Activated naive CD4-positive, alpha-beta T cell (primary cell): Measurements from ENCODE around the gene TMEM18.
A peak's percentile ranks its signal among the peaks of the same experiment; 100 is the strongest.

Experiments used
- DNase-seq, 4 experiments: peaks; one replicate each; lab custom pipeline; 2025; lab: John Stamatoyannopoulos, UW

The TMEM18 gene

DNA sequence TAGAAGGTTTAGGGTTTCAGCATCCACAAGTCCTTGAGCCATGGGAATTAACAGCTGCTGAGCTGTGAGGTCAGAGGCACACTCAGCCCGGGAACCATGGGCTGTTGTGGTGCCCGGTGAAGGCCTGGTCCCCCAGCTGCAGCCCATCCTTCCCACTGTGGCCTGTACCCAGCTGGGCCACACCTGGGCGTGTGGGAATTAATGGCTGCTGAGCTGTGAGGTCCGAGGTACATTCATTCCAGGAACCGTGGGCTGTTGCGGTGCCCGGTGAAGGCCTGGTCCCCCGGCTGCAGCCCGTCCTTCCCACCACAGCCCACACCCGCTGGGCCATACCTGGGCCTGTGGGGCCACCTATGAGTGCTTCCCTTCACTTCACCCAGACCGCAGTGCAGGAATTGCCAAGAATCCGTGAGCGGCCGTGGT lies 25.2 kb downstream of the TMEM18 start:
- no peak for DNase-seq

DNA sequence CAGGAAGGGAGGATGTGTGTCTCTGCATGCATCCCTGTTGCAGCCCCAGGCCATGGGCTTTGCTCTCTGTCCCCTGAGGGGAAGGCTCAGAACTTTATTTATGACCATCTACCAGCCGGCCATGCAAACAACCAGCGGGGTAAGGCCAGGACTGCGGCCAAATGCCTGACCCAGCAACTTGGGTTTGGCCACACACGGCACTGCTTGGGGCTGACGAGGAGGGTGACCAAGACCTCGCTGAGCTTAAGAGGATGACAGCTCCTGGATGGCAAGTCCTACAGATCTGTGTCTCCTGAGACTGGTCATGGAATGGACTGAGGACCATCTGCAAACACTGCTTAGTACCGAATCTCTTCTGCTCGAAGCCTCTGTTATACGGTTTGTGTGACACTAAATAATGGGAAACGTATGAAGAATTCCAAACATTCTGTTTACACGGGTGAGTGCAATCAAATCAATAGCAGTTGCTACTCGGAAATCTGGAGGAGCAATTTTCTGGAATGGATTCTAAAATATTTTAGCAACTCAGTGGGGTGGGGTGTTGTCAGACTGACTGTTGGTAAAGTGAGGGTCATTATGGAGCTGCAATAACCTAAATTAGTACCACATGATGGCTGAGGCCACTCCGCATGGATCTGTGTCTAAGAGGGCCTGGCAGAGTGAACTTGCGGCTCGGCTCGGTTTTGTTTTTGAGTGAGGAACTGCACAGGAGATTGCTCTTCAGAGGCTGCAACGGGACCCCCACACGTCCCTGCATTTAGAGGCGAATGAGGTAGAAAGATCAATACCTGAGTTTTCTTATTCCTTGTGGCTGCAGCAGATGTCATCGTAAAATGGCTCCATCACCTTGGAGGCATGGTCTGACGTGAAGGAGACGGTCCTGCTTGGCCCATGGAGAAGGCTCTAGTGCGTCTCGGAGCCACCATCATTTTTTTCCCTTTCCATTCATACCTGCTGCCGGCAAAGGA lies 26.6 kb downstream of the TMEM18 start:
- no peak for DNase-seq

DNA sequence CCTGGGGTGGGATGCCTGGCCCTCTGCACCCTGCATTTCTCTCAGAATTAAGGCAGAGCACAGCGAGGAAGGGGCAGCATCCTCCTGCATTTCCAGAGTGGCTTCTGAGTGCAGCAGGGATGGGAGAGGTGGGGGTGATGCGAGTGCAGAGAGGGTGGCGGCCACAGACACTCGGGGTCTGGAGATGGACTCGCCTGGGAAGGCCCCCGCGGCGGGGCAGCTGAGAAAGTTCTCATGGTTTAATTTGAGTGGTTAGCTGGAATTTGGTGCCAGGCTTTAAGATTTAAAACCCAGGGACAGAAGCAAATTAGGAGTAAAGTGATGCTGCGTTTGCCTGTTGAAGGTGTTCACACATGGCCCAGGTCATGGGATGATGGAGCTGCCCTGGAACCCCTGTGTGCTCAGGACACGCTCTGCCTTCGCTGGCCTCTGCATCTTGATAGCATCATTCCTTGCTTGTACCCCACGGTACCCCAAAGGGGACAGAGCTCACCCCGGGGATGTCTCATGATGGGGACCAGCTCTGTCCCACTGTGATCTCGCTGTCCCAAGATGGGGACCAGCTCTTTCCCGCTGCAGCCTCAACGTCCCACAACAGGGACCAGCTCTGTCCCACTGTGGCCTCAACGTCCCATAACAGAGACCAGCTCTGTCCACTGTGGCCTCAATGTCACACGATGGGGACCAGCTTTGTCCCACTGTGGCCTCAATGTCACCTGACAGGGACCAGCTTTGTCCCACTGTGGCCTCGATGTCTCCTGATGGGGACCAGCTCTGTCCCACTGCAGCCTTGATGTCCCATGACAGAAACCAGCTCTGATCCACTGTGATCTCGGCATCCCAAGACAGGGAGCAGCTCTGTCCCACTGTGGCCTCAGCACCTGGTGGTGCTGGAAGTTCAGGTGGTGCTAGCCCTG lies 27.5 kb downstream of the TMEM18 start:
- no peak for DNase-seq

DNA sequence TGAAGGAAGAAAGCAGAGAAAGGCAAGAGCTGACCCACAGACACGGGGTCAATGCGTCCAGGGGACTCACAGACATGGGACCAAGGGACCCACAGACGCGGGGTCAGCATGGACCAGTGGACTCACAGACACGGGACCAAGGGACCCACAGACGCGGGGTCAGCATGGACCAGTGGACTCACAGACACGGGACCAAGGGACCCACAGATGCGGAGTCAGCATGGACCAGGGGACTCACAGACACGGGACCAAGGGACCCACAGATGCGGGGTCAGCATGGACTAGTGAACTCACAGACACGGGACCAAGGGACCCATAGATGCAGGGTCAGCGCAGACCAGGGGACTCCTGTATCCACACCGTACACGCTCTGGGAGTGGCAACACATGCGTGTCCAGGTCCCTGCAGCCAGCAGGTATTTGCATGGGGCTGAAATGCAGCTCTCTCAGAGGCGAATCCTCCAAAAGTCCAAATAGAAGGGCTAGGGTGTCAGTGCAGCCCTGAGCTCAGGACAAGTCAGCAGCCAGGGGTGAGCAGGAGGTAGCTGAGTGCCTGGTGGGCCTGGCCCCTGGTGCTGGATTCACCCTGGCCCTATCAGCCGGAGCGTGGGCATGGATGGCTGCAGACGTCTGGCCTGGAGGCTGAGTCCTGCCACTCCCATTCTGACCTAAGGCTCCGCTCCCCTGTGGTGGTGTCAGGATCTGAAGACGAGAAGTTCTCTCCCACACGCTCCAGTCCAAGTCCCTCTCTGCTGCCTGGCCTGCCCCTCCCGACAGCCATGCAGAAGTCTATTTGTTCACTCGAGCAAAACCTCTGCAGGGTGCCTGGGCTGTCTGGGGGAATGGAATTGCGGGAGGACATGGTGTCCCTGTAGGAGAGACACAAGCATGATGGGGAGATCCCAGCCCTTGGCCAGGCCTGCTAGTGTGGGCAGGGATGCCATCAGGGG lies 28.5 kb downstream of the TMEM18 start:
- no peak for DNase-seq

DNA sequence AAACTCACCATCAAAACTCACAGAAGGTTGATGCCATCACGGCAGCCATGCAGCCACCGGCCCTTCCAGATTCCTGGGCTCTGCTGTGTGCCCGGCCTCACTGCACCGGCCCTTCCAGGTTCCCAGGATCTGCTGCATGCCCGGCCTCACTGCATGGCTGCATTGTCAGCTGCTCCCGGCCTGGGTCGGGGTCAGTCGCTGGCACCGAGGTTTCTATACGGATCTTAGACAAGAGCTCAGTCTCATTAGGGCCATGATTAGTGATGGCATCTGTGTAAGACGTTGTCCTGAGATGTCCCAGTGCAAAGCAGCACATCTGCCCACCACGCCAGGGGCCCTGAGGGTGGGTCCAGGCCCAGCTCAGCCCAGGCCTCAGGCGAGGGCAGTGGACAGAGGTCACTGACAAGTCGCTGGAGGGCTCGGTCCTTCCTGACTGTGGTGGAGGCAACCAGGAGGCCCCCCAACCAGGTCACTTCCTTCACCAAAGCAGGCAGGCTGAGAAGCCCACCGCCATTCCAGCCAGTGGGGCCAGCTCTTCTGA lies 29.4 kb downstream of the TMEM18 start:
- DNase-seq = no peak

DNA sequence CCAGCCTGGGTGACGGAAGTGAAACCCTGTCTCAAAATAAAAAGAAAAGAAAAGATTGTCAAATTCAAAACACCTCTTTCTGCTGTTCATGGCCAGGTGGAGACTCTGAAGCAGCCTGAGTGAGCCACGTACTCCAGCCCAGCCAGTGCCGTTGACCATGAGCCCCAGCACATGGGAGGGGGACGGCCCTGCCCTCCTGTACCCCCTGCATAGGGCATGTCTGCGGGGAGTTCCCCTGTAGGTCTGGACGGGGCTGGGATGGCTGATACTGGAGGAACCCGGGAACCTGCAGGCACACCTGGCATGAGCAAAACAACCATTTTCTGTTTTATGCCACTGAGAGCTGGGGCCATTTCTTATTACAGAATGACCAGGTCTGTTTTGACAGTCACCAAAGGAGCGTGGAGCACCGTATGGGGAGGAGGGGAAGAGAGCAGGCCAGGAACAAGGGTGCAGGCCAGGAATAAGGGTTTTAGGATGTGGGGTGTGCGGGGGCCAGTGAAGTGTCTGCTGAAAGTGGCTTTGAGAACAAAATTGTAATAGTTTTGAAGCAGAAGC lies 30.1 kb downstream of the TMEM18 start:
- no peak for DNase-seq

DNA sequence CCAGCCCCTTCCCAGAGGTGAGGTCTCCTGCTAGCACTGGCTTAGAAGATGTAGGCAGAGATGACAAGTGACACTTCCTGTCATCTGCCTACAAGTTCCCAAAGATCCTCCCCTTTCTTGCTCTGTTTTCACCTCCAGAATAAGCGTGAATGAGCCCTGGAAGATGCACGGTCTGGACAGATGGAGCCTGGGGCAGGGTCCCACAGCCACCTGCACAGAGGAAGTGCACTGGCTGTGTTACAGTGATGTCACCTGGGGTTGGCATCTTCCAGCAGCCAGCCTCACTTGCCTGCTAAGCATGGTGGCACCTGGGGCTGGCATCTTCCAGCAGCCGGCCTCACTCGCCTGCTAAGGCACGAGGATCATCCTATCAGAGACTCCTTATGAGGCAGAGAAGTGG lies 32.3 kb downstream of the TMEM18 start:
- DNase-seq = no peak

DNA sequence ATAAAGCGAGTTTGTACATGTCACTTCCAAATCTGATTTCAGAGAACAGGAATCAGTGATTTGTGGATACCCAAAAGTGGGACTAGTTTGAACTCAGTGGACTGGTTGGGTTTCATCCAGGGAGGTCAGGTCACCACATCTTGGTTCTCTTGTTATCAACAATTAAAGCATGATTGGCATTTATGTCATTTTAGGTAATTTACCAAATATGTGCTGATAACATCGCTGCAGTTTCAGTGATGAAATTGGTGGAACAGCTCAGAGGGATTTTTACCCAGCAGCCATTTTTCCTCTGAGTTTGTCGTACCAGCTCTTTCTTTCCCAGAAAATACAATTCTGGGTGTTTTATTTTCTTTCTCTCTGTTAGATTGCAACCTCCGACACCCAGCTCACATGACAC lies 33.4 kb downstream of the TMEM18 start:
- no peak for DNase-seq

DNA sequence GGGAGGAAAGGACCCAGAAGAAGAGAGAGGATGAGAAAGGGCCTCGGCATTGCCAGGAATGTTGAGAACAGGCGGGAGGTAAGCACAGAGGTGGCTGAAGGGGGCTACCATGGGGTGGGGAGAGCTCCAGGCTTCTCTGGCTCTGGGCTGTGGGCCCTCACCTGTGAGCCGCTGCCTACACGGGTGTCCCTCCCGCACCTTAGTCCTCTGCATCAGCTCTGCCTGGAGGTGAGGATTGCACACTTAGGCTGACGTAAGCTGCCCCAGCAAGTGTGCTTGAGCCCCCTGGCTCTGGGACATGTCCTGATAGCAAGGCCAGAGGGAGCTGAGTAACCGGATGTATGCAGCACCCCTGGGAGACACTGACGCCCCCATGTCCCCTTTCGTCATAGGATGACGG lies 33.9 kb downstream of the TMEM18 start:
- no peak for DNase-seq

DNA sequence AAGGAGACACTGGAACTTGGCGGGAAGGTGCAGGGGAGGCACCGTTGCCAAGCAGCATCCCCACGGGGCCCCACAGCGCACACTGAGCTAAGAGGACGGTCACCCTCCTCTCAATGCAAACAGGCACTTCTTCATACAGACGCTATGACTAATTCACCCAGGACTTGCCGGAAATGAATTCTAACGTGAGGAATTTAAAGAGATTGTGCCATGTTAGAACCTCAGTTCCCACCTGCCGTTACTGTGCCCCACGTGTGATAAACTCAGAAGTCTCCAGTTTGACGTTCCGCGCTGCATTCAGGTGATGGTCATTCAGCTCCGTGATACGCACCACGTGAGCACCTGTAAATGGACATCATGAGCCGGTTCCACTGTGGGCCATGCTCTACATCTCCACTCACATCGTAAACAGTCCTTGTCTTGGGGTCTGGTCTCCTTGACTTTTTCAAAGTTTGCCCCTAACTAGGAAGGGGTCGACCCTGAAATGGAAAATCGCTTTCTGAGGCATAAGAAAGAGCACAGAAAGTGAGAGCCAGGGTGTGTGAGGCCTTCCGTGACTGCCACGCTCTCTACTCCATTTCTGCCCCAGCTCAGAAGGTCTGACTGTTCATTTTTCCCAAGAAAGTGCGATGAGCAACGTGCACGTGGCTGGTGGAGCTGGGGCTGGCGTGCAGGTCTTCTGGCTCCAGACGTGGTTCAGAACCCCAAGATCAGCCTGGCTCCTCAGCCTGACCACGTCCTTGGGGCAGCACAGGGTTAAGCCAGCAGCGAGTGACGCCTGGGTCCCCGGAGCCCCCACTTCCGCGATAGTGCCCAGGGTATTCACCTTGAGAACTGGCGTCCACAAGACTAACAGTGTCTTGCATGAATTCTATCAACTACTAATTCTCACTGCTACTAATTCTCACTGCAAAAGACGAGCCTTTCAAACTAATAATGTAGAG lies 35.1 kb downstream of the TMEM18 start:
- DNase-seq = no peak

DNA sequence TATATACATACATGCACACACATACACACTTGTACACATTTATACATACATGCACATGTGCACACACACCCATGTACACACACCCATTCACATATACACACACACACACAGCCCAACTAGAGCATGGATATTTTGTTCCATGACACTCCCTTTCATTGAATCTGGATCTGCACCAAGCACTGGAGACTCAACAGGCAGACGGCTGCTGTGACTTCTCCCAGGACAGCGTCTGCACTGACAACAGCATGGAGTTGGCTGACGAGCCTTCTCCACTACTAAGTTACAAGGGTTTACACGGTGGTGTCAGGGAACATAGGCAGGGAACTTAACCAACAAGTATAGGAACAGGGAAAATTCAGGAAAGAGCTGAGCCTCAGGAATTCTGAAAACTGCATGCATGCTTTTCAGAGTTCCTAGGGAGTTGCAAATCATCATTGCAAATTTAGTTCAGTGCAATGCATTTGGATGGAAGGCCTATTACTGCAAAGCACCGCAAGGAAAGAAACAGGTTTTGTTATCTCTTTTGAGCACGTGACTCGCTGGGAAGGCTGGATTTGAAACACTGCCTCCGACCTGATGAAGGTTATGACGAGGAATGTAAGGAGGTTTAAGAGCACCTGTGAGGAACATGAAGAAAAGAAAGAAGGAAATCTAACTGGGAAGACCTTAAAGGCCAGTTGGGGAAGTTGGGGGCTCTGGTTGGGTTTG lies 35.9 kb downstream of the TMEM18 start:
- DNase-seq = no peak

DNA sequence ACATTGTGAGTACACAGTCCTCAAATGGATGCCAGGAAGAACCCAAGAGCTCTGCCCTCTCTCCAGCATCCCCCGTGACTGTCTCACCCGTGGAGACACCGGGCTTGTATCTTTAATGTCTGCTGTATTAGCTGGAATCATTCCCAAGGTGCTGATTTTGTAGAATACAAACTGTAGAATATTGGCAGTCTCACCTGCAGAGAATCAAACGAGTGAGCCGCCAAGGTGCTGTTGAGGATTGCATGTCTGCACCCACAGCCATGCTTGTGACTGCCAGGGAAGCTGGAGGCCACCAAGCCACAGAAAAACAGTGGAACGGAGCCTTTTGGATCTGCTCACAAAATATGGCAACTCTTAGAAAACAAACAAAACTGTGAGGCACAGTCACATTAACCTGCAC lies 37.5 kb downstream of the TMEM18 start:
- no peak for DNase-seq

DNA sequence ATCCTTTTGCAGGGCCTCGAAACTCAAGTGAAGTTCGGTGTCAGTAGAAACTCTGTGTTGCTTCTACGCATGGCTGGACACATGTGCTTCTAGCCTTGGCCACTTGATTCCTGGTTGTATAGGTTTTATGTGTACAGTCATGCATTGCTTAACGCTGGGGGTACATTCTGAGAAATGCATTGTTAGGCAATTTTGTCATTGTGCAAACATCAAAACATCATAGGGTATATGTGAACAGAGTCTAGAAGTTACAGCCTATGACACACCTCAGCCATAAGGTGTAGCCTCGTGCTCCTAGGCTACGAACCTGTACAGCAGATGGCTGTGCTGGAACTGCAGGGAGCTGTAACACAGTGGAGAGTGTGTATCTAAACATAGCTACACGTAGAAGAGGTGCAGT lies 39.4 kb downstream of the TMEM18 start:
- no peak for DNase-seq

DNA sequence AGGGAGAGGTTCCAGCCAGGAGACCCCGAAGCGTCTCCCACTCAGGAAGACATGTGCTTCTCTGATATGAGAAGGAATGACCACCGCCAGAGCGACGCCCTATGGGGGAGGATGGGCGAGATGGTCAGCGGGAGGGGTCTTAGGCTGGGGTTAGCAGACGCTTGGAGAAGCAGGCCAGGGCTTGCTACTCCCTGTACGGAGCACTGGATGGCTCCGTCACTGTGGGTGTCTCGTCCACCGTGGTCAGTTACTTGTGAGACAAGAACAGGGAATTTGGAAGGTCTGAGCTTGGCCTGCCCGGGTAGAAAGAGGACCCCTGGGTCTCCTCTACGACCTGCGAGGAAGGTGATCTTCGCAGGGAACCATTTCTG lies 39.8 kb downstream of the TMEM18 start:
- no peak for DNase-seq

DNA sequence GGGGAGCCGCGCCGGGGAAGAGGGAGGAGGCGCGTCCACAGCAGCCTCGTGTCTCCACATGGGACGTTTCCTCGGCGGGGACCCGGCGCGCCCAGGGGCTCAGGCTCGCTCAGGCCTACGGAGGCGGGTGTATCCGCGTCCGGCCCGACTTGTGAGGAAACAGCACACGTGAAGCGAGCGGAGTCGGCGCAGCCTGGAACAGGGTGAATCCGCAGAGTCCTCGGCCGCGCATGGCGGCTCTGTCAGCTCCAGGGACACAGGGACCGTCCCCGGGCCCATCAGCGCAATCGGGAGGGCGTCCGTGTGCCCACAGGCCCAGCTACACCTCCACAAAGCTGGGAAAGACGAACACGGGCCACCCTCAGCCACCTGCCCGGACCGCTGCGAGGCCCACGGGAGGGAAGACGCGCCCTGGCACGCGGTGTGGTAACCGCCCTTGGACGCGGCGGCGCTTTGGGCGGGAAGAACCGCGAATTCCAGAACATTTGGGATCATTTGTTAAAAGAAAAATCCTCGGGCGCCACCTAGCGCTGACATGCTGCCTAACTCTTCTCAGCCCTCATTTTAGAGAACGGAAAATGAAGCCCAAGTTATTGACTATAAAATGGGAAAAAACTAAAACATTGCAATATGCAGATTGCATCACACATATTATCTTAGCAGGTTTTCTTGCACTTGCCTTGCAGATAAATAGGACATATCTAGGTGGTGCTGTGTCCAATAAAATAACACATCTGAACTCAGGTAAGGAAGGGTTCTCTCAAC lies 40.4 kb downstream of the TMEM18 start:
- DNase-seq = peak in 3 of 4 experiments; percentile 13 to 42 (median 40)

DNA sequence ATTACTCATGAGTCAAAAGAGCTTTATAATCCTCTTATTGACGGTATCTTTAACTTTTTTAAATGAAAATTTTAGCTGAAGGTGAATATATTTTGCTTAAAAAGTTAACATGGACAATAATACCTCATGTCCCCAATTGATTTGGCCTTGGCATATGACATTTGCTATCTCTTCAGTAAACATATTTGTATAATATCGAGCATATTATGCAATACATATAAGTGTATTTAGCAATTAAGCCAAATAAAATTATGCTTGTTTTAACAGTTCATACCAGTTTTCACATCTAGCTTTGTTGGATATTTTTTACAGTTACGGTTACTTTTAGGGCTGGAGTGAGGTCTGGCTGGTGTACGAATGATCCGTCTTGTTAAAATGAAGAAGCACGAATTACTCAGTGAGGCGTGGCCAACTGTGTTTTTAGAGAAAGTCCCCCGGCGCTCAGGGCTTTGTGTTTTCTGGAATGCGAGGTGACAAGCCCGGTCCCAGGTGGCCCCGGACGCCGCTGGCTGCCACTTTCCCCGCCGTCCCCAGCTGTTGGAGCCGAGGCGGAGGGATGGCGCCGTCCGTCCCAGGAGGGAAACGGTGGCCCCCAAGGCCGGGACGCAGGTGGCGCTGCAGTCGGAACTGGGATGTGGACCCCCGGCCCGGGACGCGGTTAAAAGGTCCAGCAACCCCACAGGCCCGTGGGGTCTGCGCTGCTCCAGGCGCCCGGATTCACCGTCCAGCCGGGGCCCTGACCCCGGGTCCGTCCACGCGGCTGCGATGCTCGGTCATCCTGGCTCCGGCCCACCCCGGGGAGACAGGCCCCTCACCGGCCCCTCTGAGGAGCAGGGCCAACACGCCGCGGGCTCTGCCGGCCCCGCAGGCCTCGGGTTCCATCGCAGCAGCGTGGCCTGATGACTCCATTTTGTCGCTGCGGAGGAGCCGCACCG lies 41.3 kb downstream of the TMEM18 start:
- DNase-seq = no peak

DNA sequence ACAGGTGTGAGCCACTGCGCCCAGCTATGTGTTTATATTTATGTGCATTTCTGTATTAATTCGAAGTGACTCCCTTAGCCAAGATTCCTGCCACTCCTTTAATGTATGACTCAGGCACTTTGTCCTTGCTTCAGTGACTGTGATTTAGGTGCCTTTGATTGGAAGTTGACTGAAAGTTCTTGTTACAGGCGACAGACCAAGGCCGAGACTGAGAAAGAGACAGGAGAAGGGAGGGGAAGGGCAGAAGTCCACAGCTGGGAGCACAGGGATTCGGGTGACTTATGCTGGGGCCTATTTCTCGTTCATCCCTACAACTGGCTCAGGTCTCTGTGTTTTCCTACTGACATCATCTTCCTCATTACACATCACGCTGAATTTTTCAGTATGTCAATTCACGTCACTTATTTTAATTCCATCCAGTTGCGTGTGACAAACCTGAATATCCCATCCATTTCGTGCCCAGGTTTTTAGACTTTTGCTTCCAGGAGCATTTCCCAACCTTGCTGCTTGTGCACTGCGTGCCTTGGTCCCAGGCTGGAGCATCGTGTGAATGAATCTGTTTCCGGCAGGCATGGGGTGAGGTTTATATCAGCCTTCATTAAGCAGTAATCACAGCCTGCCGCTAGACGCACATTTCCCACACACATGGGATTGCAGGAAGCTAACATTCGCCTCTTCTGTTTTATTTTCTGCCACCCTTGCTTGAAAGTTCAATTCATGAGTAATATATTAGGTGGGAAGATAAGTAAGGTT lies 42.4 kb downstream of the TMEM18 start:
- no peak for DNase-seq
